Glomerular visceral epithelial cell (primary cell): ENCODE data around the gene ACOT11.
"Not testable (repeated sequence)": the region's sequence is repeated elsewhere in the genome, so short reads cannot be mapped to it uniquely, and the experiment has no call there.

Source experiments
- DNase-seq: peaks from one replicate; pipeline ENCODE4 v3.0.0-alpha.2; 2016; ENCODE audit errors: extremely low spot score

The ACOT11 gene

GRCh38 chr1:54608566-54609230 lies 60.7 kb downstream of the ACOT11 start:
- no peak for DNase-seq

- no peak for DNase-seq
Observed at GRCh38 chr1:54609301-54609921, 61.4 kb downstream of the ACOT11 start.

DNA sequence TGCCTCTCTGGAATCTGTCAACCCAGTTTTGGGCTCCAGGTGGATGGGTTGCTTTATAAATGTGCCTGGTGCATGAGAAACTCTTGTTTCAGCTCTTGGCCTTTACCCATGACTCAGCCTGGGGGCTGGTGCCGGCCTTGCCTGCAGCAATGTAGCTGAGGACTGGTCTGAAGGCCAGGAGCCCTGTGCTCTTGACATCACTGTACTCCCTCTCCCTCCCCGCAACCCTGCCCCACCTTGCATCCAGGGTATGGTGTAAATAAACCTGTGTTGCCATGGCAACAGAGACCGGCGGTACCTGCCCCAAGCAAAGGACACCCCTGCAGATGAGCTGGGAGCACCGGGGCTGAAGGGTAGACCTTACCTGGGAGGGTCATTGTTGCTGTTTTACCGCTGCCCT lies 62.0 kb downstream of the ACOT11 start:
- DNase-seq = no peak

DNA sequence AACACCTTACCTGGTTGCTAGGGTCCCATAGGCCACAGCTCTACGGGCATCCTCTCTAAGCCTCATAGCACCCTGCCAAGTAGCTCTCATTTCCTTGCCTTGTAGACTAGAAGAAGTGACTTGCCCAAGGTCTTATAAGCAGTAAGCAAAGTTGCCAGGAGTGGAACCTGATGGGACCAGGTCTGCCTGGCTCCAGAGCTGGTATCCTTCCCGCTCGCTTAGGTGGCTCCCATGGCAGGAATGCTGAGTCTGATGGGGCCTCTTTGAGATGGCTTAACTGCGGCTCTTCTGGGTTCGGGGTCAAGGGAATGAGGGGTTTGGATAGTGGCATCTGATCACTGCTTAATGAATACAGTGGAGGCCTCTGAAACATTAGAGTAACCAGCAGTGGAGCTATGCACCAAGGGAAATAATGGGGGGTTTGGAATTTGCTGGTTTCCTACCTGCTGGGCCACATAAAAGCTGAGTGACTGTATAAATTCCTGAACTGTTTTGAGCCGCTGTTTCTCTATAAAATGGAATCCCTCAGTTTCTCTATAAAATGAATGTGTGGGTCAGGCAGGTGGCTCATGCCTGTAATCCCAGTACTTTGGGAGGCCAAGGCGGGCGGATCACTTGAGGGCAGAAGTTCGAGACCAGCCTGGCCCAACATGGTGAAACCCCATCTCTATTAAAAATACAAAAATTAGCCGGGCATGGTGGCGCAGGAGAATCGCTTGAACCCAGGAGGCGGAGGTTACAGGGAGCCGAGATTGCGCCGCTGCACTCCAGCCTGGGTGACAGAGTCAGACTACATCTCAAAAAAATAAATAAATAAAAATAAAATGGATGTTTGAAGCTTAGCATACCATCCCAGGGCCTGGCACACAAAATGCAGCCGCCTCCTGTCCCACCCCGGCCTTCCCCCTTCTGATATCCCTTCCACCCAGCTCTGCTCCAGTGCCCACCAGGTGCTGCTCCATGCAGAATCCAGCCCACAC lies 62.9 kb downstream of the ACOT11 start:
- DNase-seq = no peak

GRCh38 chr1:54611621-54612020 lies 63.6 kb downstream of the ACOT11 start:
- no peak for DNase-seq

- no peak for DNase-seq
Observed at GRCh38 chr1:54614024-54614423, 66.0 kb downstream of the ACOT11 start.

DNA sequence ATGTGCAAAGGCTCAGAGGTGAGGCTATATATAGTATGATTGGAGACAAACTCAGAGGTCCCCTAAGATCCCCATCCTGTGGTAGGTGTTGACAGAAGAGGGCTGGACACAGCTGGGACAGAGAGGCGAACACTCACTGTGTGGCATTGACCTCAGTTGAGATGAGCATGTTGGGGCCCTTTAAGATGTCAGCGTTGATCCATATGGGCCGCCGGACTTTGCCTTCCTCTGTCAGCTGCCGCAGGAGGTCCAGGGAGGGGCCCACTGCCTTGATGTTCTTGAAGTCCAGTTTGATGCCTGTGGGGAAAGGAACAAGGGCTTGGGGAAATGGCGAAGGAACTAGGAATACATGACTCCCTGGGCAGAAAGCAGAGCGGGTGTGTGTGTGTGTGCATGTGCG lies 66.5 kb downstream of the ACOT11 start:
- no peak for DNase-seq

DNA sequence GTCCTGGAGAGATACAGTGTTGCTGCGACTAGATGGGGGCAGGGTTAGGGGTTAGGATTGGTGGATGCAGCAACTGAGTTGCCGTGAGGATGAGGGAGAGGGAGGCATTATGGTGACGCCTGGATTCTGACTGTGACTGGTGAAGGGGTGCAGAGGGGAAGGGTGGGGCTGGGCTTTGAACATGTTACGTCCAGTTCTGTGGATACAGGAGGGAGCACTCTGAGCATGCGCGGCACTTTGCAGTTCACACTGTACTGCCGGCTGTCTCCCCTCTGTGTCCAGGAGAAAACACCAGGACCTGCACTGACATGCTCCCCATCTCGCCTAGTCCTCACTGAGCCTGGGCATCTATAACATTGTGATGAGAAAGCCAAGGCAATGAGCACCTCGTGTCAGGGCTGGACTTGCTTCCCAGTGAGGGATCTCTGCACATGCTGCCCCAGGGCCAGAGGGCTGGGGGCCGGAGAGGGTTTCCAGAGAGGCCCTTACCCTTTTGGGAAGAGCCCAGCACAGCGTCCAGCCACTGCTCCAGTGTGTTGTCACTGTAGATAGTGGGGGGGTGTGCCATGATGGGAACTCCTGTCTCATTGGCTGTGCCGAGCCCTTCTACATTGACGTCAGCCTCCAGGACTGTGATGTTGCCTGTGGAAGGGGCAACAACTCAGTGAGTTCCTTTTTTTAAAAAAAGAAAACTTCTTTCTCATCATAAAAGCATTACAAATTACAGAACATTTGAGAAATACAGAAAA lies 67.7 kb downstream of the ACOT11 start:
- DNase-seq = no peak

DNA sequence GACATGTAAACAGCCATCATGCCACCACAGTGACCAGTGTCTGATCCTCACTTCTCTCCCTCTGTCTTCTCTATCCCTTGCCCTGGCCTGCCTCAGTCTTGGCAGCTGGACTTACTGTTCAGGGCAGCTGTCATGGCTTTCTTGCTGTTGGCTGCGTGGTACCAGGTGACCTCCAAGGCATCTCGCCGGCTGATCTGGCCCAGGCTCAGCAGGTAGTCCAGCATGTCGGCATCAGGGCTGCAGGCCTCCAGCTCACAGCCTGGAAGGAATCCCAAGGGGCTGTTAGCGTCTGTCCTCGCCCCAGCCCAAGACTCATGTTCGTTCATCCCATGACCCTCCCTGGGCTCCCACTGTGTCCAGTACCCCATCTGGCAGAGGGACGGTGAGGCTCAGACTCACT lies 71.7 kb downstream of the ACOT11 start:
- no peak for DNase-seq

- no peak for DNase-seq
Observed at GRCh38 chr1:54623216-54624007, 75.4 kb downstream of the ACOT11 start, which contains the start of gene FAM151A. Gene FAM151A, minus strand, starts transcription at chr1:54623525. Its CDS starts 130 bp downstream, at chr1:54623395.

DNA sequence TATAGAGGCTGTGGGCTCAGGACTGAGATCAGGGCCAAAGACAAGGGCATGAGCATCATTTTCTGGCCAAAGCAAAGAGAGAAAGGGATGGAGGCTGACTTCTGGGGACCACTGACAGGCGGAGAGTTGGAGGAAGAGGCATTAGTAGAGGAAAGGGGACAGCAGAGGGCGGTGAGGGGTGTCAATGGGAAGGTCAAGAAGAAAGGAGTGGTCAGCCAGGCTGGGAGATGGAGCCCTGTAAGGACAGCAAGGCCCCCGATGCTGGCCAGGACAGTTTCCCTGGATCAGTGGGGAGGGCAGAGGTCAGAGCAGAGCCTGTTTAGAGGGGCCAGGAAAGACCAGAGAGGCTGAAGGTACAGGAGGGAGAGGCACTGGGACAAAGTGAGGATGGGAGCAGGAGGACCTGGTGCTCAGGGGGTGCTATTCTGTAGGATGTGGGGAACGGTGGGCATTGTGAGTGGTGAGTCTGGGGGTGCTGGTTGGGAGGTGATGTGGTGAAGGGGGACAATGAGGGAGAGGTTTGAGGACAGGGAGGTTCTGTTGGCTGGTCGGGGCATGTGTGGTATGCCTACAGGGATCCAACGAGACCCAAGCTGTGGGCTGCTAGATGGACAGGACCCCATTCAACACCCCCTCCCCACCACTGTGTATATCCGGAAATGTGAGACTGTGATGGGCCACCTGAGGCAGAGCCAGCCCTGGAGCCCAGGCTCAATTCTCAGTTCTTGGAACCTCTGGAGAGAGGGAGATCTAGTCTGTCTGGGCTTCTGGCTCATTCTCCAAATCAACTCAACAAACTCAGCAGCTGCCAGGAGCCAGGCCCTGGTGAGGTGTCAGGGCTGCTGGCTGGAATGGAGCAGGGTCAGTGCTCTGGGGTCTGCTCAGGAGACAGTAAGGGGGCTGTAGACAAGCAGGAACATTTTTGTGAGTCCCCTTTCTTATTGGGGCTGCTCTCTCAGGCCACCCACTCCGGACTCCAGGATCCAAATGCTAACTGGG lies 76.7 kb downstream of the ACOT11 start:
- no peak for DNase-seq

DNA sequence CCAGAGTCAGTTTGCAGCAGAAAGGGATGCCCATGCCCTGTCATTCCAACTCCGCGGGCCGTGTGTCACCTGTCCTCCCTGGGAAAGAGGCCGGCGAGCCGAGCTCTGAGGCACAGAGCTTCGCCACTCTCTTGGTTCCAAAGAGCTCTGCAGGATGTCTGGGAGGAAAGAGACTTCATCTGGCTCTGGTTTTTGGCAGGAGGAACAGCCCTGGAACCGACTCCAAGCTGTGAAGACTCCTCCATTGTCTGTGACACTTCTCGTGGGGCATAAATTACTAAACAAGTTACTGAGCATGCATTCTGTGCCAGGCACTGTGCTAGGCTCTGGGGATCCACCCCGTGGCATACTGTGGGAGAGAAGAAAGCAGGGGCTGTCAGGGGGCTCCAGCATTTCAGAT lies 79.2 kb downstream of the ACOT11 start:
- no peak for DNase-seq

DNA sequence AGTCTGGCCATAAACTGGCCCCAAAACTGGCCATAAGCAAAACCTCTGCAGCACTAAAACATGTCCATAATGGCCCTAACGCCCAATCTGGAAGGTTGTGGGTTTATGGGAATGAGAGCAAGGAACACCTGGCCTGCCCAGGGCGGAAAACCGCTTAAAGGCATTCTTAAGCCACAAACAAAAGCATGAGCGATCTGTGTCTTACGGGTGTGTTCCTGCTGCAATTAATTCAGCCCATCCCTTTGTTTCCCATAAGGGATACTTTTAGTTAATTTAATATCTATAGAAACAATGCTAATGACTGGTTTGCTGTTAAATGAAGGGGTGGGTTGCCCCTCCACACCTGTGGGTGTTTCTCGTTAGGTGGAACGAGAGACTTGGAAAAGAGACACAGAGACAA lies 87.8 kb downstream of the ACOT11 start:
- DNase-seq = not testable (repeated sequence)

GRCh38 chr1:54636461-54637446 lies 88.7 kb downstream of the ACOT11 start:
- not testable (repeated sequence) for DNase-seq

DNA sequence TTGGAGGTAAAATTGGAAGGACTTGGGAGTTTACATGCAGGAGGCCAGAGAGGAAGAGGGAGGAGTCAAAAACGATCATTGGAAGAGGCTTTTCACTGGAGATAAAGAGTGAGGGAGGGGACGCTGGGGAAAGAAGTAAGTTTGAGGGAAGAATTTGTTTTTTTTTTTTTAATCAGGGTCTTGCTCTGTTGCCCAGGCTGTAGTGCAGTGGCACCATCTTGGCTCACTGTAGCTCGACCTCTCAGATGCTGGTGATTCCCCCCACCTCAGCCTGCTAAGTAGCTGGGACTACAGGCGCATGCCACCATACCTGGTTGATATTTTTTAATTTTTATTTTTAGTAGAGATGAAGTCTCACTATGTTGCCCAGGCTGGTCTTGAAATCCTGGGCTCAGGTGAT lies 92.3 kb downstream of the ACOT11 start:
- DNase-seq = no peak

DNA sequence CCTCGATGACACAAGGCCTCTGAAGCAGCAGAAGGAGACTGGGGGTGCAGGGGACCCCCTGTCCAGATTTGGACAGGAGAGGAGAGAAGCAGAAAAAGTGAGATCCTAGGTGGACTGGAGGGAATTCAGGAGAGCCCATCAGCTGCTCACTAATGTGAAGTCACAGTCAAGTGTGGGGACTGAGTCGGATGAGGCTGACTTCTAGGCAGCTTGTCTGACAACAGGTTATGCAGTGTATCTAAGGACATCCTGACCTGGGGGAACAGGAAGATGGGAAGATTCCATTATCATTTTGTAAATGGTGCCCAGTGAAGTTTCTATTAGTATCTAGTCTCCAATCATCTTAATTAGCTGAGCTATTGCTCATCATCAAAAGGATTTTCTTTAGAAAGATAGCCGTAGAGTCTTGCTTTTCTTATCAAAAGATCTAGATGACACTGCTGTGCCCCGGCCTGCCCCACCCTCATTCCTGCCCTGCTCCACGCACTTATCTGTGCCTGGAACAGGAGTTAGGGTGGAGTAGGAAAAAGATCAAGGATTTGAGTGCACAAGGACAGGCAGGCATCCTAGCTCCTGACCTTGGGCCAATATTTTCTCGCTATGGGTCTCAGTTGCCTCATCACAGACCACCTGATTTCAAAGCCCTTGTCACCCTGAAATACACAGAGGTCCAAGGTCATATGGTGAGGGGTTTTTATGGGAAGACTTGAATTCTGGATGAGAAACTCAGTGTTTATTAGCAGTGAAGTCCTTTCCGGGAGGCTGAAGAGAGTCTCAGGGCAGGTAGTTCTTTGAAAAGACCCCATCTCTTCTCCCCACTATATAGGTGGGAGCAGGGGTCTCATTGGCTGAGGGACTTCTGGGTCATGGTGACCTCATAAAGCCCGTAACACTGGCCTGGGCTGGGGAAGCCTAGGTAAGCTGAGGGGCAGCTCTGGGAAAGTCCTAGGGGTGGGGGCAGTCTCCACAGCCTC lies 93.1 kb downstream of the ACOT11 start, which contains the start of gene MROH7:
Gene MROH7 (plus strand): TSS at position 924 of the 974 bp plus-strand sequence. CDS start 11,141 bp downstream, outside the sequence.
- no peak for DNase-seq

- no peak for DNase-seq
Observed at GRCh38 chr1:54643736-54644135, 95.7 kb downstream of the ACOT11 start.
